HEK293T (cell line): ENCODE results near the gene USP34.

ENCODE experiments used
- CTCF ChIA-PET: fragments of 350-600 bp; formaldehyde crosslinking; extraction: SDS; loops from one replicate; lab custom pipeline; 2021; ENCODE audit warnings: antibody characterized with exemption, inconsistent platforms; lab: Yijun Ruan, JAX
- POLR2A ChIA-PET: fragments of 350-600 bp; formaldehyde crosslinking; extraction: SDS; loops from one replicate; lab custom pipeline; 2020; ENCODE audit warnings: antibody characterized with exemption, inconsistent platforms; lab: Yijun Ruan, JAX
- DNase-seq: peaks from one replicate; pipeline ENCODE4 v3.0.0; 2012; ENCODE audit warnings: mixed read lengths; ENCODE audit errors: extremely low spot score
- ARNT ChIP-seq: fragments of 450-650 bp; IDR thresholded peaks from 2 replicates; pipeline ENCODE4 v1.6.1; 2017; ENCODE audit warnings: mild to moderate bottlenecking
- BHLHE40 ChIP-seq: fragments of 450-650 bp; IDR thresholded peaks from 2 replicates; pipeline ENCODE4 v1.6.1; 2016; ENCODE audit warnings: mild to moderate bottlenecking, moderate library complexity, borderline replicate concordance
- CTBP1 ChIP-seq: fragments of 450-650 bp; IDR thresholded peaks from 2 replicates; pipeline ENCODE4 v1.6.1; 2016; ENCODE audit warnings: borderline replicate concordance
- ELF4 ChIP-seq: fragments of 450-650 bp; IDR thresholded peaks from 2 replicates; pipeline ENCODE4 v1.6.1; 2017; ENCODE audit warnings: antibody characterized with exemption
- FOXA1 ChIP-seq: fragments of 450-650 bp; IDR thresholded peaks from 2 replicates; pipeline ENCODE4 v1.6.1; 2016; ENCODE audit warnings: mild to moderate bottlenecking
- FOXK2 ChIP-seq: fragments of 450-650 bp; IDR thresholded peaks from 2 replicates; pipeline ENCODE4 v1.6.1; 2016; ENCODE audit warnings: mild to moderate bottlenecking
- FOXM1 ChIP-seq: fragments of 450-650 bp; IDR thresholded peaks from 2 replicates; pipeline ENCODE4 v1.6.1; 2017; ENCODE audit warnings: mild to moderate bottlenecking, borderline replicate concordance
- HDGF ChIP-seq: fragments of 450-650 bp; IDR thresholded peaks from 2 replicates; pipeline ENCODE4 v1.6.1; 2017; ENCODE audit warnings: antibody characterized with exemption, borderline replicate concordance
- L3MBTL2 ChIP-seq: fragments of 450-650 bp; conservative IDR thresholded peaks from 2 replicates; pipeline ENCODE4 v1.6.1; 2016; ENCODE audit warnings: mild to moderate bottlenecking
- LEF1 ChIP-seq: fragments of 450-650 bp; IDR thresholded peaks from 2 replicates; pipeline ENCODE4 v1.6.1; 2017; ENCODE audit warnings: mild to moderate bottlenecking, borderline replicate concordance
- NFRKB ChIP-seq: fragments of 450-650 bp; IDR thresholded peaks from 2 replicates; pipeline ENCODE4 v1.6.1; 2016; ENCODE audit warnings: mild to moderate bottlenecking, moderate library complexity
- PKNOX1 ChIP-seq: fragments of 450-650 bp; IDR thresholded peaks from 2 replicates; pipeline ENCODE4 v1.6.1; 2016
- SP1 ChIP-seq: fragments of 450-650 bp; IDR thresholded peaks from 2 replicates; pipeline ENCODE4 v1.6.1; 2017
- SUZ12 ChIP-seq: fragments of 450-650 bp; IDR thresholded peaks from 2 replicates; pipeline ENCODE4 v1.6.1; 2016; ENCODE audit warnings: mild to moderate bottlenecking
- TARDBP ChIP-seq: fragments of 450-650 bp; IDR thresholded peaks from 2 replicates; pipeline ENCODE4 v1.6.1; 2016
- ZNF384 ChIP-seq: fragments of 450-650 bp; IDR thresholded peaks from 2 replicates; pipeline ENCODE4 v1.6.1; 2016

Gene USP34

GRCh38 chr2:61176755-61177726, 293.8 kb downstream of the USP34 start:
- ChIA-PET POLR2A (interaction anchor here (0.6 to 2.2 kb wide), 10 partner anchors 10 to 112 kb away, joined by 3 to 5 read pairs (median 3); partner anchors contain the start of gene C2orf74), CTCF (no interaction called here)
- peak; percentile 53 for TF ChIP-seq ELF4
- TF ChIP-seq ARNT, result no peak
- peak; percentile 91 for TF ChIP-seq L3MBTL2
- TF ChIP-seq FOXK2, result no peak
- peak; percentile 97 for DNase-seq

- no peak for DNase-seq
- TF ChIP-seq ZNF384 (no peak), PKNOX1 (no peak), FOXA1 (no peak), L3MBTL2 (no peak), ARNT (no peak), BHLHE40 (no peak), TARDBP (no peak), HDGF (no peak), FOXK2 (no peak), SUZ12 (no peak), ELF4 (no peak), FOXM1 (no peak), NFRKB (no peak), SP1 (no peak), CTBP1 (no peak), LEF1 (no peak)
- CTCF ChIA-PET, result no interaction called here
- POLR2A ChIA-PET, result interaction anchor here (1.3 kb wide), 1 partner anchor 30 kb away, joined by 6 read pairs; no protein-coding TSS in a partner anchor
Observed at GRCh38 chr2:61175036-61175435, 295.9 kb downstream of the USP34 start.

GRCh38 chr2:61173116-61173515, 297.8 kb downstream of the USP34 start:
- CTCF ChIA-PET, result no interaction called here
- TF ChIP-seq PKNOX1, result no peak
- TF ChIP-seq FOXA1, result no peak
- no peak for TF ChIP-seq ARNT
- TF ChIP-seq LEF1, result no peak
- no peak for TF ChIP-seq TARDBP
- TF ChIP-seq CTBP1, result no peak
- TF ChIP-seq HDGF, result no peak
- TF ChIP-seq ZNF384, result no peak
- no peak for TF ChIP-seq ELF4
- TF ChIP-seq L3MBTL2, result no peak
- TF ChIP-seq BHLHE40, result no peak
- no peak for TF ChIP-seq SP1
- no peak for TF ChIP-seq FOXM1
- TF ChIP-seq SUZ12, result no peak
- no peak for DNase-seq
- POLR2A ChIA-PET, result no interaction called here

GRCh38 chr2:61172671-61173070, 298.2 kb downstream of the USP34 start:
- POLR2A ChIA-PET, result no interaction called here
- DNase-seq, result no peak
- CTCF ChIA-PET, result no interaction called here
- TF ChIP-seq BHLHE40 (no peak), PKNOX1 (no peak), L3MBTL2 (no peak), ARNT (no peak), HDGF (no peak), LEF1 (no peak), SP1 (no peak), FOXM1 (no peak), NFRKB (no peak), FOXK2 (no peak), SUZ12 (no peak), FOXA1 (no peak), TARDBP (no peak), ZNF384 (no peak), CTBP1 (no peak), ELF4 (no peak)

- no peak for DNase-seq
- ChIA-PET CTCF (no interaction called here), POLR2A (interaction anchor here (0.7 to 1.0 kb wide), 2 partner anchors 9 to 11 kb away, joined by 3 to 4 read pairs; no protein-coding TSS in a partner anchor)
- TF ChIP-seq FOXM1, result no peak
- TF ChIP-seq ELF4, result no peak
- no peak for TF ChIP-seq L3MBTL2
- no peak for TF ChIP-seq SUZ12
- no peak for TF ChIP-seq PKNOX1
- no peak for TF ChIP-seq CTBP1
- no peak for TF ChIP-seq TARDBP
- TF ChIP-seq LEF1, result no peak
Observed at GRCh38 chr2:61167579-61167978, 303.3 kb downstream of the USP34 start.
